GM21526 (cell line): ENCODE results near the gene NAALADL2.

Source experiments
- ATAC-seq: cut with Tn5 transposase; IDR thresholded peaks from one replicate; pipeline ENCODE4 v1.9.1; 2021; ENCODE audit warnings: moderate library complexity; ENCODE audit not compliant: unreplicated experiment, low FRiP score

The NAALADL2 gene

GRCh38 chr3:174959556-174960065, 100.5 kb downstream of the NAALADL2 start:
- no peak for ATAC-seq

GRCh38 chr3:174960898-174961297, 101.8 kb downstream of the NAALADL2 start:
- no peak for ATAC-seq

GRCh38 chr3:174973465-174973864, 114.3 kb downstream of the NAALADL2 start:
- no peak for ATAC-seq

- ATAC-seq: no peak
Measured at GRCh38 chr3:174986685-174987084, 127.6 kb downstream of the NAALADL2 start.

- no peak for ATAC-seq
Measured at GRCh38 chr3:175001091-175001490, 142.0 kb downstream of the NAALADL2 start.

- ATAC-seq: no peak
Measured at GRCh38 chr3:175002732-175003143, 143.6 kb downstream of the NAALADL2 start.

GRCh38 chr3:175003590-175003989, 144.5 kb downstream of the NAALADL2 start:
- no peak for ATAC-seq

- no peak for ATAC-seq
Measured at GRCh38 chr3:175005193-175005592, 146.1 kb downstream of the NAALADL2 start.

GRCh38 chr3:175005881-175006280, 146.7 kb downstream of the NAALADL2 start:
- ATAC-seq: no peak

GRCh38 chr3:175007306-175007705, 148.2 kb downstream of the NAALADL2 start:
- ATAC-seq: no peak

- ATAC-seq: no peak
Measured at GRCh38 chr3:175009295-175009694, 150.2 kb downstream of the NAALADL2 start.

GRCh38 chr3:175015056-175015635, 156.0 kb downstream of the NAALADL2 start:
- ATAC-seq: no peak

GRCh38 chr3:175018946-175019727, 160.0 kb downstream of the NAALADL2 start:
- ATAC-seq: no peak

- no peak for ATAC-seq
Measured at GRCh38 chr3:175020101-175020500, 161.0 kb downstream of the NAALADL2 start.

- no peak for ATAC-seq
Measured at GRCh38 chr3:175029828-175030227, 170.7 kb downstream of the NAALADL2 start.

GRCh38 chr3:175039875-175040274, 180.7 kb downstream of the NAALADL2 start:
- ATAC-seq: no peak

GRCh38 chr3:175041369-175041768, 182.2 kb downstream of the NAALADL2 start:
- no peak for ATAC-seq

- ATAC-seq: no peak
Measured at GRCh38 chr3:175046601-175047000, 187.5 kb downstream of the NAALADL2 start.

- ATAC-seq: no peak
Measured at GRCh38 chr3:175047786-175048185, 188.7 kb downstream of the NAALADL2 start.

GRCh38 chr3:175057401-175057800, 198.3 kb downstream of the NAALADL2 start:
- ATAC-seq: no peak

- no peak for ATAC-seq
Measured at GRCh38 chr3:175059788-175060187, 200.7 kb downstream of the NAALADL2 start.

GRCh38 chr3:175065497-175065896, 206.4 kb downstream of the NAALADL2 start:
- ATAC-seq: no peak
